GM18951 (cell line): ENCODE data around the gene UNC5A.
"Not testable (repeated sequence)": the region's sequence is repeated elsewhere in the genome, so short reads cannot be mapped to it uniquely, and the experiment has no call there.

Experiments used
- POLR2A ChIP-seq: IDR thresholded peaks from 4 replicates; pipeline ENCODE4 v1.6.1; 2011; ENCODE audit warnings: mild to moderate bottlenecking; ENCODE audit not compliant: insufficient read length, insufficient read depth; ENCODE audit errors: extremely low read depth
- in situ Hi-C: fragments of 300-500 bp; cut with MboI; formaldehyde crosslinking; loops from one replicate; pipeline ENCODE4 v1.12.0; 2022; ENCODE audit warnings: low sequenced_read_pairs, mixed read lengths, inconsistent platforms; ENCODE audit not compliant: unreplicated experiment

The UNC5A gene

GRCh38 chr5:176868126-176868525 lies 57.8 kb downstream of the UNC5A start:
- in situ Hi-C loops = no loop called here
- TF ChIP-seq POLR2A = no peak

GRCh38 chr5:176868731-176869130 lies 58.4 kb downstream of the UNC5A start:
- no peak for TF ChIP-seq POLR2A
- in situ Hi-C loops = no loop called here

- in situ Hi-C loops = no loop called here
- no peak for TF ChIP-seq POLR2A
Measured at GRCh38 chr5:176869501-176870109, 59.2 kb downstream of the UNC5A start.

- no peak for TF ChIP-seq POLR2A
- in situ Hi-C loops = no loop called here
Measured at GRCh38 chr5:176870110-176870591, 59.8 kb downstream of the UNC5A start.

- in situ Hi-C loops = not testable (repeated sequence)
Measured at GRCh38 chr5:176870644-176871043, 60.3 kb downstream of the UNC5A start.

GRCh38 chr5:176872586-176872985 lies 62.2 kb downstream of the UNC5A start:
- in situ Hi-C loops = not testable (repeated sequence)

- in situ Hi-C loops = not testable (repeated sequence)
Measured at GRCh38 chr5:176873011-176873410, 62.7 kb downstream of the UNC5A start.

- in situ Hi-C loops = no loop called here
- no peak for TF ChIP-seq POLR2A
Measured at GRCh38 chr5:176873541-176874172, 63.3 kb downstream of the UNC5A start.

GRCh38 chr5:176874198-176874780 lies 63.9 kb downstream of the UNC5A start:
- in situ Hi-C loops = no loop called here
- TF ChIP-seq POLR2A = no peak

- in situ Hi-C loops = no loop called here
- TF ChIP-seq POLR2A = no peak
Measured at GRCh38 chr5:176875014-176875550, 64.7 kb downstream of the UNC5A start.

GRCh38 chr5:176875783-176876505 lies 65.6 kb downstream of the UNC5A start:
- no peak for TF ChIP-seq POLR2A
- in situ Hi-C loops = no loop called here

GRCh38 chr5:176876506-176877431 lies 66.4 kb downstream of the UNC5A start:
- in situ Hi-C loops = no loop called here
- no peak for TF ChIP-seq POLR2A
